Measurements from ENCODE around the gene SEMA3F.

Gene SEMA3F

GRCh38 chr3:50155491-50155878 lies 361 bp downstream of the SEMA3F start:
- no peaks in the 10 kb centered on the region for H3K4me1 ChIP-seq (ENCODE audit: insufficient read depth, low read length)
- no peak overlapping the region for H3K27ac ChIP-seq (ENCODE audit: low read length)
- no peaks in the 10 kb centered on the region for H4K20me1 ChIP-seq (ENCODE audit: insufficient read depth, low read length)
- no peaks in the 10 kb centered on the region for H3K27me3 ChIP-seq (ENCODE audit: insufficient read depth, low read length, poor library complexity)
- DNase-seq (no peak), ATAC-seq (ENCODE audit: insufficient read depth, low read depth) (no peak)
- no peaks in the 10 kb centered on the region for H3K9me3 ChIP-seq (ENCODE audit: insufficient read depth, low read length, severe bottlenecking)
- H3K9ac ChIP-seq (ENCODE audit: low read depth, low read length): no peak overlapping the region
- no peak overlapping the region for H3K4me2 ChIP-seq (ENCODE audit: insufficient read depth, low read length)
- TF ChIP-seq CTCF (IDR thresholded peaks at IDR 0.05; ENCODE audit: borderline replicate concordance, extremely low read depth, low read length, poor library complexity, severe bottlenecking) (no peak), EZH2 (IDR thresholded peaks at IDR 0.05; ENCODE audit: borderline replicate concordance, low read depth, low read length, severe bottlenecking) (no peak)
- H3K36me3 ChIP-seq (ENCODE audit: insufficient read depth, low read length): no peaks in the 10 kb centered on the region
- H3K79me2 ChIP-seq (ENCODE audit: insufficient read depth, low read length): no peaks in the 10 kb centered on the region
- no peak overlapping the region for H2AFZ ChIP-seq (ENCODE audit: low read depth, low read length)
- no peak overlapping the region for H3K4me3 ChIP-seq (ENCODE audit: low read depth in 1 of 2, low read length in 2 of 2)

- Histone ChIP-seq H3K4me1 (ENCODE audit: insufficient read depth, low read length) (no peaks in the 10 kb centered on the region), H3K27ac (ENCODE audit: low read length) (no peak overlapping the region), H3K9ac (ENCODE audit: low read depth, low read length) (no peak overlapping the region), H3K9me3 (ENCODE audit: insufficient read depth, low read length, severe bottlenecking) (no peaks in the 10 kb centered on the region), H3K36me3 (ENCODE audit: insufficient read depth, low read length) (no peaks in the 10 kb centered on the region), H3K27me3 (ENCODE audit: insufficient read depth, low read length, poor library complexity) (no peaks in the 10 kb centered on the region), H4K20me1 (ENCODE audit: insufficient read depth, low read length) (no peaks in the 10 kb centered on the region), H3K4me2 (ENCODE audit: insufficient read depth, low read length) (no peak overlapping the region), H2AFZ (ENCODE audit: low read depth, low read length) (no peak overlapping the region), H3K79me2 (ENCODE audit: insufficient read depth, low read length) (no peaks in the 10 kb centered on the region), H3K4me3 (ENCODE audit: low read depth in 1 of 2, low read length in 2 of 2) (no peak overlapping the region)
- DNase-seq (no peak), ATAC-seq (ENCODE audit: insufficient read depth, low read depth) (no peak)
- no peak for TF ChIP-seq EZH2 (IDR thresholded peaks at IDR 0.05; ENCODE audit: borderline replicate concordance, low read depth, low read length, severe bottlenecking)
- no peak for TF ChIP-seq CTCF (IDR thresholded peaks at IDR 0.05; ENCODE audit: borderline replicate concordance, extremely low read depth, low read length, poor library complexity, severe bottlenecking)
Measured at GRCh38 chr3:50155891-50156290, 767 bp downstream of the SEMA3F start.

GRCh38 chr3:50156549-50157493 lies 1.7 kb downstream of the SEMA3F start:
- Histone ChIP-seq H3K4me3 (ENCODE audit: low read depth in 1 of 2, low read length in 2 of 2) (no peak overlapping the region), H2AFZ (ENCODE audit: low read depth, low read length) (no peak overlapping the region), H3K27me3 (ENCODE audit: insufficient read depth, low read length, poor library complexity) (no peaks in the 10 kb centered on the region), H4K20me1 (ENCODE audit: insufficient read depth, low read length) (no peaks in the 10 kb centered on the region), H3K27ac (ENCODE audit: low read length) (no peak overlapping the region), H3K4me2 (ENCODE audit: insufficient read depth, low read length) (no peak overlapping the region), H3K36me3 (ENCODE audit: insufficient read depth, low read length) (no peaks in the 10 kb centered on the region), H3K79me2 (ENCODE audit: insufficient read depth, low read length) (no peaks in the 10 kb centered on the region), H3K9me3 (ENCODE audit: insufficient read depth, low read length, severe bottlenecking) (no peaks in the 10 kb centered on the region), H3K9ac (ENCODE audit: low read depth, low read length) (no peak overlapping the region), H3K4me1 (ENCODE audit: insufficient read depth, low read length) (no peaks in the 10 kb centered on the region)
- ATAC-seq (ENCODE audit: insufficient read depth, low read depth) (no peak), DNase-seq (no peak)
- no peak for TF ChIP-seq CTCF (IDR thresholded peaks at IDR 0.05; ENCODE audit: borderline replicate concordance, extremely low read depth, low read length, poor library complexity, severe bottlenecking)
- TF ChIP-seq EZH2 (IDR thresholded peaks at IDR 0.05; ENCODE audit: borderline replicate concordance, low read depth, low read length, severe bottlenecking): no peak

All from DND-41 (cell line).